Stomach (tissue), 4 donors: Measurements from ENCODE around the gene NIM1K.

ENCODE experiments used
- CTCF ChIP-seq, 7 experiments: fragments of 450-650 bp in 4 of 7; fragments of 200-600 bp in 3 of 7; sonication (generic) in 3 of 7; IDR thresholded peaks; one replicate each; pipeline ENCODE4 v1.5.1; 2016 to 2019; ENCODE audit warnings: antibody characterized with exemption in 7 of 7, control low read depth in 2 of 7, mild to moderate bottlenecking in 1 of 7
- POLR2A ChIP-seq, 4 donors: fragments of 450-650 bp; IDR thresholded peaks; one replicate each; pipeline ENCODE4 v1.6.1; 2016; ENCODE audit warnings: antibody characterized with exemption in 4 of 4, control low read depth in 2 of 4, mild to moderate bottlenecking in 1 of 4, moderate library complexity in 1 of 4

GRCh38 chr5:43148417-43148816, 43.6 kb upstream of the NIM1K start:
- TF ChIP-seq CTCF (IDR thresholded peaks at IDR 0.05) (no peak), POLR2A (IDR thresholded peaks at IDR 0.05) (no peak)
